Gastrocnemius medialis (tissue), 4 donors: Measurements from ENCODE around the gene XPA. TPM values are rescaled to one million over a fixed set of nuclear protein-coding genes. Genes with fewer than 3 reads are reported as not detected.
A peak's percentile ranks its signal among the peaks of the same experiment; 100 is the strongest.
"Not testable (repeated sequence)": the region's sequence is repeated elsewhere in the genome, so short reads cannot be mapped to it uniquely, and the experiment has no call there.

Experiments used
- ATAC-seq, 2 donors: fragments of 150-250 bp; one replicate each; pipeline ENCODE4 v1.9.1; 2016
- DNase-seq, 2 donors: peaks; one replicate each; pipeline ENCODE4 v3.0.0-alpha.2; 2019
- H3K27ac ChIP-seq, 4 donors: fragments of 200-600 bp; sonication (generic); 1 replicate in 1 of 4; 2 replicates in 3 of 4; pipeline ENCODE4 v1.5.1; 2016 to 2018; ENCODE audit warnings: mild to moderate bottlenecking in 2 of 4, moderate library complexity in 1 of 4
- H3K27me3 ChIP-seq, 3 donors: fragments of 200-600 bp; sonication (generic) in 2 of 3; 1 replicate in 1 of 3; 2 replicates in 2 of 3; pipeline versions ENCODE4 v1.5.1 to v1.6.0; 2016 to 2019; ENCODE audit warnings: mild to moderate bottlenecking in 1 of 3, moderate library complexity in 1 of 3
- H3K36me3 ChIP-seq, 2 donors: fragments of 200-600 bp; sonication (generic) in 1 of 2; one replicate each; pipeline ENCODE4 v1.5.1; 2017 to 2018
- H3K4me1 ChIP-seq, 2 donors: fragments of 200-600 bp; sonication (generic) in 1 of 2; one replicate each; pipeline ENCODE4 v1.5.1; 2016 to 2017; ENCODE audit warnings: mild to moderate bottlenecking in 2 of 2
- H3K4me3 ChIP-seq, 4 donors: fragments of 200-600 bp; sonication (generic) in 3 of 4; 1 replicate in 1 of 4; 2 replicates in 3 of 4; pipeline ENCODE4 v1.5.1; 2016 to 2019; ENCODE audit warnings: mild to moderate bottlenecking in 2 of 4
- H3K9me3 ChIP-seq, 3 donors: fragments of 200-600 bp; sonication (generic) in 2 of 3; 1 replicate in 1 of 3; 2 replicates in 2 of 3; pipeline ENCODE4 v1.5.1; 2016 to 2019
- POLR2A ChIP-seq, 2 donors: fragments of 450-650 bp; IDR thresholded peaks; one replicate each; pipeline ENCODE4 v1.6.1; 2017; ENCODE audit warnings: antibody characterized with exemption in 2 of 2, mild to moderate bottlenecking in 2 of 2, moderate library complexity in 2 of 2
- in situ Hi-C, 4 donors: fragments of 200-750 bp; cut with MboI; loops; one replicate each; pipeline versions ENCODE4 v1.15.0 to v1.8.0; 2017; ENCODE audit warnings: low sequenced_read_pairs in 4 of 4
- intact Hi-C: fragments of 100-400 bp; cut with DNase I; formaldehyde crosslinking; loops from one replicate; pipeline ENCODE4 v1.15.1; 2023; ENCODE audit warnings: low total_unique reads
- total RNA-seq, 4 donors: library from RNA; depleted of rRNA; stranded (reverse); fragments of >200 nt; gene quantifications; one replicate each; pipeline versions ENCODE4 v1.1.0 to v1.2.3, GENCODE V29; 2016
- TF ChIP-seq, protein P1 (sequence below), 5 experiments: fragments of 450-650 bp in 3 of 5; fragments of 200-600 bp in 2 of 5; sonication (generic) in 2 of 5; IDR thresholded peaks in 4 of 5; conservative IDR thresholded peaks in 1 of 5; 1 replicate in 4 of 5; 2 replicates in 1 of 5; pipeline ENCODE4 v1.5.1; 2016 to 2019; ENCODE audit warnings: antibody characterized with exemption in 5 of 5, mild to moderate bottlenecking in 3 of 5, moderate library complexity in 3 of 5

XPA gene
- total RNA-seq, result 10 to 100 TPM in 2 of 4 donors, 1 to 10 TPM in 2; 4.8 to 14.8 (median 9.7) TPM

- Histone ChIP-seq H3K36me3 (peaks cover 0 to 5% of the 10 kb centered on the region in 2 donors), H3K27ac (peak within 1 kb of the TSS; percentile 93 to 98 (median 94)), H3K27me3 (no peaks in the 10 kb centered on the region), H3K4me1 (peaks cover 21 to 38% of the 10 kb centered on the region in 2 donors), H3K9me3 (no peaks in the 10 kb centered on the region), H3K4me3 (peak within 1 kb of the TSS; percentile 81 to 100 (median 92))
- intact Hi-C loops, result loop anchor here (2.0 to 10.0 kb wide), 5 partner anchors 64 to 560 kb away; partner anchors contain the start of genes NCBP1, TBC1D2, TRMO and TSTD2
- in situ Hi-C loops, result loop anchor here in 1 of 4 donors (25.0 kb wide), 1 partner anchor 315 kb away; no protein-coding TSS in a partner anchor
- ATAC-seq (peak; percentile 93 to 95), DNase-seq (peak; percentile 93 to 96)
- peak; percentile 91 to 92 for TF ChIP-seq POLR2A (IDR thresholded peaks at IDR 0.05)
- TF ChIP-seq, protein P1, sequence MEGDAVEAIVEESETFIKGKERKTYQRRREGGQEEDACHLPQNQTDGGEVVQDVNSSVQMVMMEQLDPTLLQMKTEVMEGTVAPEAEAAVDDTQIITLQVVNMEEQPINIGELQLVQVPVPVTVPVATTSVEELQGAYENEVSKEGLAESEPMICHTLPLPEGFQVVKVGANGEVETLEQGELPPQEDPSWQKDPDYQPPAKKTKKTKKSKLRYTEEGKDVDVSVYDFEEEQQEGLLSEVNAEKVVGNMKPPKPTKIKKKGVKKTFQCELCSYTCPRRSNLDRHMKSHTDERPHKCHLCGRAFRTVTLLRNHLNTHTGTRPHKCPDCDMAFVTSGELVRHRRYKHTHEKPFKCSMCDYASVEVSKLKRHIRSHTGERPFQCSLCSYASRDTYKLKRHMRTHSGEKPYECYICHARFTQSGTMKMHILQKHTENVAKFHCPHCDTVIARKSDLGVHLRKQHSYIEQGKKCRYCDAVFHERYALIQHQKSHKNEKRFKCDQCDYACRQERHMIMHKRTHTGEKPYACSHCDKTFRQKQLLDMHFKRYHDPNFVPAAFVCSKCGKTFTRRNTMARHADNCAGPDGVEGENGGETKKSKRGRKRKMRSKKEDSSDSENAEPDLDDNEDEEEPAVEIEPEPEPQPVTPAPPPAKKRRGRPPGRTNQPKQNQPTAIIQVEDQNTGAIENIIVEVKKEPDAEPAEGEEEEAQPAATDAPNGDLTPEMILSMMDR (IDR thresholded peaks at IDR 0.05 in 4 of 5, conservative IDR thresholded peaks at IDR 0.05 in 1 of 5), result peak in 2 of 5 experiments; percentile 2 to 13
Observed at GRCh38 chr9:97696803-97697601, at the start of gene XPA. TSS of gene XPA (minus strand) at chr9:97697340. CDS start at chr9:97697292, 48 bp downstream.

- Histone ChIP-seq H3K27ac (no peak overlapping the region), H3K36me3 (no peaks in the 10 kb centered on the region), H3K4me3 (no peak overlapping the region), H3K27me3 (peaks cover 0 to under 1% (median 0%) of the 10 kb centered on the region in 3 donors), H3K9me3 (no peaks in the 10 kb centered on the region), H3K4me1 (peaks cover 9 to 15% of the 10 kb centered on the region in 2 donors)
- intact Hi-C loops (no loop called here), in situ Hi-C loops (no loop called here)
- TF ChIP-seq POLR2A (IDR thresholded peaks at IDR 0.05), result no peak
- TF ChIP-seq, protein P1 (IDR thresholded peaks at IDR 0.05 in 4 of 5, conservative IDR thresholded peaks at IDR 0.05 in 1 of 5), result no peak
- ATAC-seq (no peak), DNase-seq (no peak)
Observed at GRCh38 chr9:97744710-97745708, 47.9 kb upstream of the XPA start.

GRCh38 chr9:97744025-97744424, 46.9 kb upstream of the XPA start:
- H3K9me3 ChIP-seq, ATAC-seq, H3K27me3 ChIP-seq, intact Hi-C loops, H3K36me3 ChIP-seq, H3K27ac ChIP-seq, in situ Hi-C loops, H3K4me3 ChIP-seq, DNase-seq: not testable (repeated sequence)
- H3K4me1 ChIP-seq, result peaks cover 9 to 15% of the 10 kb centered on the region in 2 donors

DNA sequence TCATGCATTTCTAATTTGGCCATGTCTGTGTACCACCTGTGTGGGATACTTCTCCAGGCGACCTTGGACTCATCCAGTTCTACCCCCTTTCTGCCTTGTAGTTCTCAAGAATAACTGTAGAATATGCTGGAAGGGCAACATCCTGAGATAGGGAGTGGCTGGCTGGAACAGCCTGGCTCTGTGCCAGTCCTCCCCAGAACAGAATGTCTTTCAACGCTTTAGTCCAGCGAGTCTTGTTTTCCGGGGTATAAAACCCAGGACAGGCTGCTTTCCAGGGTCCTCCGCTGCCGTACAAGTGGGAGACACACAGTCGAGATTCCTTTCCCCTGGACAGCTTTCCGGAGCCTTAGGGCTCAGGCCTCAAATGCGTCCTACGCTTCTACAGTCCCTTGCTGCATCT, 45.4 kb upstream of the XPA start:
- no peak overlapping the region for H3K4me3 ChIP-seq
- DNase-seq (no peak), ATAC-seq (no peak)
- TF ChIP-seq POLR2A (IDR thresholded peaks at IDR 0.05), result no peak
- TF ChIP-seq, protein P1 (IDR thresholded peaks at IDR 0.05 in 4 of 5, conservative IDR thresholded peaks at IDR 0.05 in 1 of 5), result no peak
- intact Hi-C loops (no loop called here), in situ Hi-C loops (no loop called here)
- peaks cover 9 to 15% of the 10 kb centered on the region in 2 donors for H3K4me1 ChIP-seq
- H3K36me3 ChIP-seq, result no peaks in the 10 kb centered on the region
- H3K27ac ChIP-seq, result no peak overlapping the region
- no peaks in the 10 kb centered on the region for H3K9me3 ChIP-seq
- H3K27me3 ChIP-seq, result peaks cover 4 to 15% (median 5%) of the 10 kb centered on the region in 3 donors
